Thoracic aorta (tissue), 2 donors: ENCODE measurements around the gene PPP4R1. TPM values are rescaled to one million over a fixed set of nuclear protein-coding genes. Genes with fewer than 3 reads are reported as not detected.

Source experiments
- ATAC-seq: fragments of 150-250 bp; one replicate; pipeline ENCODE4 v1.8.0; 2017; ENCODE audit warnings: low read depth; ENCODE audit not compliant: insufficient number of reproducible peaks, low FRiP score
- DNase-seq: peaks from one replicate; pipeline ENCODE4 v3.0.0-alpha.2; 2020; ENCODE audit warnings: low spot score
- H3K27ac ChIP-seq, 2 donors: fragments of 200-600 bp; sonication (generic); 1 replicate in 1 of 2; 2 replicates in 1 of 2; pipeline ENCODE4 v1.5.1; 2016; ENCODE audit warnings: mild to moderate bottlenecking in 2 of 2, moderate library complexity in 2 of 2
- H3K27me3 ChIP-seq: fragments of 200-600 bp; sonication (generic); replicated peaks from 2 replicates; pipeline ENCODE4 v1.6.0; 2016; ENCODE audit warnings: mild to moderate bottlenecking; ENCODE audit not compliant: insufficient read depth
- H3K36me3 ChIP-seq: fragments of 200-600 bp; sonication (generic); one replicate; pipeline ENCODE4 v1.5.1; 2016
- H3K4me1 ChIP-seq, 2 donors: fragments of 200-600 bp; sonication (generic); 1 replicate in 1 of 2; 2 replicates in 1 of 2; pipeline versions ENCODE4 v1.5.1 to v1.6.0; 2016; ENCODE audit warnings: low read depth in 2 of 2, mild to moderate bottlenecking in 1 of 2; ENCODE audit not compliant: control insufficient read depth in 1 of 2
- H3K4me3 ChIP-seq: fragments of 200-600 bp; sonication (generic); 2 replicates; pipeline ENCODE4 v1.5.1; 2016; ENCODE audit warnings: mild to moderate bottlenecking
- H3K9me3 ChIP-seq: fragments of 200-600 bp; sonication (generic); 2 replicates; pipeline ENCODE4 v1.5.1; 2016
- CTCF ChIP-seq: fragments of 200-600 bp; sonication (generic); IDR thresholded peaks from one replicate; pipeline ENCODE4 v1.5.1; 2019; ENCODE audit warnings: antibody characterized with exemption
- total RNA-seq, 2 donors: library from RNA; depleted of rRNA; stranded (reverse); fragments of >200 nt; gene quantifications; one replicate each; pipeline versions ENCODE4 v1.1.0 to v1.2.3, GENCODE V29; 2016

PPP4R1 gene
- total RNA-seq, 2 donors from 2014 or later = 89.3 to 121 TPM

GRCh38 chr18:9617006-9617542 lies 2.7 kb upstream of the PPP4R1 start:
- Histone ChIP-seq H3K27me3 (no peaks in the 10 kb centered on the region), H3K4me1 (peaks cover 5 to 33% of the 10 kb centered on the region in 2 donors), H3K4me3 (no peak overlapping the region), H3K9me3 (no peaks in the 10 kb centered on the region), H3K27ac (no peak overlapping the region), H3K36me3 (no peaks in the 10 kb centered on the region)
- DNase-seq (no peak), ATAC-seq (no peak)
- no peak for TF ChIP-seq CTCF

- no peaks in the 10 kb centered on the region for H3K9me3 ChIP-seq
- TF ChIP-seq CTCF = no peak
- peaks cover 8 to 42% of the 10 kb centered on the region in 2 donors for H3K4me1 ChIP-seq
- H3K36me3 ChIP-seq = no peaks in the 10 kb centered on the region
- DNase-seq (no peak), ATAC-seq (no peak)
- H3K27me3 ChIP-seq = no peaks in the 10 kb centered on the region
- H3K27ac ChIP-seq = peak overlapping the region; percentile 90 to 94
- H3K4me3 ChIP-seq = no peak overlapping the region
Observed at GRCh38 chr18:9616049-9616448, 1.7 kb upstream of the PPP4R1 start.

DNA sequence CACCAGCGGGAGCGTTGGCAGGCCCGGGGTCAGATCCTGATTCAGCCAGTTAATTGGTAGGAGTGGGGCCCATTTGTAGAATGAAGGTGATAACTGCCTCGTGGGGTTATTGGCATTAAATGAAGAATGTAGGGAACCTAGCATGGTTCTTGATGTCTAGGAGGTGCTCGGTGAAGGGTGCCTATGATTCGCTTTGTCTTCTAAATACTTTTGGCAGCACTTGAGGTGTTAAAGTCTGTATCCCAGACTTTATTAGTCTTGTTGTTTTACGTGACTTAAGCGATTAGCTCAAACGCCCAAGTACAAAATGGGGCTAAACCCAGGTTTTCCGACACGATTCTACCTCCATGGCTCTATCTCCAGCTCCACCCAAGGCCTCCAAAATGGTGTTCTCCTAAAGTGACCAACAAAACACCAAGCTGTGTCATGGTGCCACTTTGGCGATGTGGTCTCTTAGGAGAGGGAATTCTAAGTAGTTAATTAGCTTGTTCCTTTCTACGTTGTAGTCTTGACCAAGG lies 980 bp upstream of the PPP4R1 start:
- H3K4me3 ChIP-seq = peak overlapping the region; percentile 79
- no peaks in the 10 kb centered on the region for H3K27me3 ChIP-seq

DNA sequence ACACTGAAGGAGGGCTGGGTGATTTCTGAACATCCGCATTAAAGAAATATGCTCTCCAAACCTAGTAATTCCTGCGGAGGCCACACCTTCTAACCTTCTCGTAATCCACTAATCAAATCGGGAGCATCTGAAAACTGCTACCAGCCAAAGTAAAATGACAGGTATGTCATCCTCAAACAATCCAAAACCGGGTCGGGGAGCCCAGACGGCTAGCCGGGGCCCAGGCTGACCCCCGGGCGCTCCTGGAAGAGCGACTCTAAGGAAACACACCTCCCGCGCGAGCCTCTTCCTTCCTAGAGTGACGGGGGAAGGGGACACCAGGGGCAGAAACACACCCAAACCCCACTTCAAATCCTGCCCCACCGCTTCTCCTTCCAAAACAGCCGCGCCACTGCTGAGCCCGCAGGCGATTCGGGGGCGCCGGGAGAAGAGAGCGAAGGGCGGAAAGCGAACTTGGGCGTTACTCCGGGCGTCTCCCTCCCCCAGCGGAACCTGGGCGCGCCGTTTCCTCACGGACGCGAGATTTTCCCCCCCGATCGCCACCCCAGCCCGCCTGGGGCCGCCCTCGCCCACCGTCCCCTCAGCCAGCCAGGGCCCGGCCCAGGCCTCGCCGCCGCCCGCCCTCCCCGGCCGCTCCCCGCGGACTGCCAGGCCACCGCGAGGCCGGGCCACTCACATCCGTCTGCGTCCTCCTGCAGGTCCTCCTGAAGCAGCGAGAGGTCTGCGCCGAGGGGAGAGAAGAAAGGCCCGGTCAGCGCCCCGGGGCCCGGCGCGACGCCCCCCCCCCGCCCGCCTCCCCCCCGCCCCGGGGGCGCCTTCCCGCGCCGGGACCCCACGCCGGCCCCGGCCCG lies 584 bp downstream of the PPP4R1 start:
- H3K4me1 ChIP-seq = peaks cover 13 to 52% of the 10 kb centered on the region in 2 donors
- peak overlapping the region; percentile 92 to 96 for H3K27ac ChIP-seq
- H3K36me3 ChIP-seq = no peaks in the 10 kb centered on the region
- ATAC-seq = no peak
- DNase-seq = no peak
- no peaks in the 10 kb centered on the region for H3K27me3 ChIP-seq
- peak overlapping the region; percentile 82 for H3K4me3 ChIP-seq
- no peaks in the 10 kb centered on the region for H3K9me3 ChIP-seq
- TF ChIP-seq CTCF = no peak

More for the DNA sequence above, 980 bp upstream of the PPP4R1 start:
- H3K36me3 ChIP-seq = no peaks in the 10 kb centered on the region
- peak overlapping the region; percentile 90 to 94 for H3K27ac ChIP-seq
- H3K4me1 ChIP-seq = peaks cover 9 to 45% of the 10 kb centered on the region in 2 donors
- no peaks in the 10 kb centered on the region for H3K9me3 ChIP-seq
- ATAC-seq (no peak), DNase-seq (no peak)
- no peak for TF ChIP-seq CTCF

DNA sequence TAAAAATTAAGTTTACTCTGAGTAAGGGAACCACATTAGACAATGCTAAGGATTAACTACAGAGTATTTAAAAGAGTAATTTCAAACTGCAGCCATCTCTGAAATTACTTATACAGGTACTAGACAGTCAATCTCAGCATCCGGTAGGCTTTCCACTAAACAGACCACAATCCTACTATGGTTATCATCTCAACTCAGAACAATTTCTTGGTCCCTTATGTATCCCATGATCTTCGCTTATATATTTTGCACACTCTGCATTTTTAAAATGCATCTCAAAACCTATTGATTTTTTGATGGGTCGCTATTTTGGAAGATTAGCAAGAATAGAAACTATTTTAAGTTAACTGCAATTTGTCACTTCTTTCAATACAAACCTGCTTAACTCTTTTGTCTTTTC lies 1.4 kb downstream of the PPP4R1 start:
- peak overlapping the region; percentile 92 to 96 for H3K27ac ChIP-seq
- H3K36me3 ChIP-seq = no peaks in the 10 kb centered on the region
- ATAC-seq (no peak), DNase-seq (no peak)
- H3K4me3 ChIP-seq = peak overlapping the region; percentile 82
- no peaks in the 10 kb centered on the region for H3K9me3 ChIP-seq
- peaks cover 19 to 58% of the 10 kb centered on the region in 2 donors for H3K4me1 ChIP-seq
- H3K27me3 ChIP-seq = no peaks in the 10 kb centered on the region
- no peak for TF ChIP-seq CTCF
